HG03045 (cell line): ENCODE results near the gene DMKN.

Experiments
- ATAC-seq: cut with Tn5 transposase; IDR thresholded peaks from one replicate; pipeline ENCODE4 v1.9.1; 2021; ENCODE audit warnings: mild to moderate bottlenecking, moderate library complexity; ENCODE audit not compliant: unreplicated experiment

The DMKN gene

GRCh38 chr19:35549879-35550523 lies 36.6 kb upstream of the DMKN start:
- no peak for ATAC-seq

- ATAC-seq = no peak
Measured at GRCh38 chr19:35549174-35549788, 35.8 kb upstream of the DMKN start.

GRCh38 chr19:35546532-35546931 lies 33.1 kb upstream of the DMKN start:
- no peak for ATAC-seq

GRCh38 chr19:35545855-35546381 lies 32.5 kb upstream of the DMKN start:
- peak; percentile 41 for ATAC-seq

GRCh38 chr19:35545001-35545854 lies 31.8 kb upstream of the DMKN start, which contains the start of gene TMEM147:
TSS of gene TMEM147 (plus strand) at chr19:35545626. CDS start at chr19:35545740, 114 bp downstream.
- peak; percentile 75 for ATAC-seq

GRCh38 chr19:35544110-35544802 lies 30.8 kb upstream of the DMKN start:
- no peak for ATAC-seq

GRCh38 chr19:35543280-35544109 lies 30.0 kb upstream of the DMKN start:
- no peak for ATAC-seq

GRCh38 chr19:35542209-35542608 lies 28.8 kb upstream of the DMKN start:
- no peak for ATAC-seq

GRCh38 chr19:35540356-35540927 lies 27.0 kb upstream of the DMKN start:
- no peak for ATAC-seq

- ATAC-seq = no peak
Measured at GRCh38 chr19:35539850-35540249, 26.4 kb upstream of the DMKN start.

- no peak for ATAC-seq
Measured at GRCh38 chr19:35539314-35539713, 25.9 kb upstream of the DMKN start.

- ATAC-seq = no peak
Measured at GRCh38 chr19:35534803-35535480, 21.5 kb upstream of the DMKN start.

GRCh38 chr19:35533822-35534392 lies 20.5 kb upstream of the DMKN start:
- no peak for ATAC-seq

GRCh38 chr19:35533201-35533821 lies 19.9 kb upstream of the DMKN start, which contains the start of gene GAPDHS:
TSS of gene GAPDHS (plus strand) at chr19:35533456. CDS start at chr19:35533528, 72 bp downstream.
- ATAC-seq = no peak

- no peak for ATAC-seq
Measured at GRCh38 chr19:35531291-35531690, 17.8 kb upstream of the DMKN start.

GRCh38 chr19:35529241-35530218 lies 16.1 kb upstream of the DMKN start:
- ATAC-seq = no peak
